GM18861 (cell line): ENCODE measurements around the gene COX8A.
"Not testable (repeated sequence)": the region's sequence is repeated elsewhere in the genome, so short reads cannot be mapped to it uniquely, and the experiment has no call there.

Experiments used
- ATAC-seq: cut with Tn5 transposase; IDR thresholded peaks from one replicate; pipeline ENCODE4 v1.9.1; 2021; ENCODE audit not compliant: unreplicated experiment

Gene COX8A, protein sequence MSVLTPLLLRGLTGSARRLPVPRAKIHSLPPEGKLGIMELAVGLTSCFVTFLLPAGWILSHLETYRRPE

DNA sequence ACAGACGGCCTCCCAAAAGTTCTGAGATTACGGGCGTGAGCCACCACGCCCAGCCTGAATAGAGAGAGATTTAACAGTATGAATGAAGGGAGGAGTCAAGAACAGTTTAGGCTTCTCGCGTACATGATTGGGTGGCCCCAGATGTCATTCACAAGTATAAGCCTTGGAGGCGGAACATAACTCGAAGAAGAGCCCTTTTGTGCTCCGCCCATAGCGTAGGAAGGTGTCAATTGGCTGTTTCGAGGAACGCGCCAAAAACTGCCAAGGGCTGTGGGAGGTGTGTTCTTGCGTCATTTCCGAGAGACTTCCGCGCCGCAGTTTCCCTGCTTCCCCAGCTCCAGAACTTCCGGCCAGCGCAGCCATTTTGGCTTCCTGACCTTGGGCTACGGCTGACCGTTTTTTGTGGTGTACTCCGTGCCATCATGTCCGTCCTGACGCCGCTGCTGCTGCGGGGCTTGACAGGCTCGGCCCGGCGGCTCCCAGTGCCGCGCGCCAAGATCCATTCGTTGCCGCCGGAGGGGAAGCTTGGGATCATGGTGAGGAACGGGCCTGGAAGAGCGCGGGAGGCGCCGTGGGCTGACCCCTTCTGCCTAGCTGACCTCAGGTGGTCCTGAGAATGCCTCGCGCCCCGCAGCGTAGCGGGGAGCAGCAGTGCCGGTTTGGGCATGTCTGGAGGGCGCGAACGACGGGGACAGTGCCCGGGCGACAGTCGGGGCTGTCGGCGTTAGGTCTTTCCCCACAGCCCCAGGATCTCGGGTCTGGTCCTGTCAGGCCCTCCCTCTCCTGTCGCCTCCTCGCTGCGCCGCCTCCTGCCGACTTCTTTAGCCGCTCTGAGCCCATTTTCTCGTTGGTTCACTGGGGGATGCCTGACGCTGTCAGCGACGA lies at the start of gene COX8A:
TSS of gene COX8A (plus strand) at position 362 of the 885 bp plus-strand sequence. CDS start at position 423, 61 bp downstream.
- peak; percentile 96 for ATAC-seq

DNA sequence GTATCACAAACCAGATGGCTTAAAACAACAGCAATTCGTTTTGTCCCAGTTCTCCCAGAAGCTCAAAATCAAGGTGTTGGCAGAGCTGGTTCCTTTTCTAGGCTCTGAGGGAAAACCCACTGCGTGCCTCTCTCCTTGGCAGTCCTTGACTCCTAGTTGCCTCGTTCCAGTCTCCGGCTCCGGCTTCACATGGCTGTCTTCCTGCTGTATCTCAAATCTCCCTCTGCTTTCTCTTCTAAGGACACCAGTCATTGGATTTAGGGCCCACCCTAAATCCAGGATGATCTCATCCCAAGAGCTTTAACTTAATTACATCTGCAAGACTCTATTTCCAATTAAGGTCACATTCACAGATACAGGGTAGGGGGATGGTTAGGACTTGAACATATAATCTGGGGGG lies 44.8 kb upstream of the COX8A start:
- ATAC-seq: no peak

DNA sequence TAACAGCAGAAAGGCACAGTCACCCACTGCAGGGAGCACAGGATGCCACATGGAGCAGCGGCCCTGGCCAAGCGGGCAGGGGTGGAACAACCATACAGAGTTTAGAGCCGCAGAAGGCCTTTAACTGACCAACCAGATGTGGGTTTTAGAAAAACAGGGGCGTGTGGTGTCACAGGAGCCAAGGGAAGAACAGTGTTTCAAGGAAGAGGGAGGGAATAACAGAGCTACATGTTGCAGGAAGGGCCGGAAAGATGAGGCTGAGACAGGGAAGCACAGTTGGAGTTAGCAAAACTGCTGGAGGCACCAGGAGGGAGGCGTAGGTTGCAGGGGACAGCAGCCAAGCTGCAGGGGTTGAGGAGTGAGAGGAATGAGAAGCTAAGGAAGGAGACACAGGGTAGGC lies 43.4 kb upstream of the COX8A start:
- ATAC-seq: no peak

DNA sequence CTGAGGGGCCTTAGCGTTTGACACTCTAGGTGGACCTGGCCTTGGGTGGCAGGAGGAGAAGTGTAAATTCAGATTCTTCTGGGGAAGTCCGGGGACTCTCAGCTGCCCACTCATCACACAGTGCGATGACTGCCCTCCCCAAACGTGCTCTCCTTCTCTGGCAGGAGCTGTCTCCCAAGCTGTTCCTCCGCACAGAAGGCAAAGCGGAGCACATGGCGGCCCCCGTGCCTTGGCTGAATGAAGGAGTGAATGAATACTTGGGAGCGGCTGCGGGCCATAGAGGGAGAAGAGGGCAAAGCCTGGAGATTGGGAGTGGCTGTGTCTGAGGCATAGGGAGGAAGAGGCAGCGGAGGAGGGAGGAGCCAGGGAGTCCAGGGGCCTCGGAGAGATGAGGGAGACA lies 42.5 kb upstream of the COX8A start:
- no peak for ATAC-seq

DNA sequence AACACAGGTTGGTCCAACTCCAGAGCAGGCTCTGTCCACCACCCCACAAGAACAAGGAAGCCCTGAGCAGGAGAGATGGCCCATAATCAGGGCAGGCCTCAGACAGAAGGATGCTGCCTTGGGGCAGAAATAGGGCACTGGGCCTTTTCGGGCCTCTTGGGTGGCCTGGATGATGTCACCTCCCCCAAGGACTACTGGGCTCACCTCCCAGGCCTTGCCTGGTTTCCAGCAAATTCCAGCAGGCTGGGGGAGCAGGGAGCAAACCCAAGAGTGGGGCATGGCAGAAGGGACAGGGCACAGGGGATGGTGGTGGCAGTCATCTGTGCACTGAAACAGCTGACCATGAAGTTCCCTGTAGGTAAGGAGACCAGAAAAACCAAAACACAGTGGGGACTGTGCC lies 41.0 kb upstream of the COX8A start:
- ATAC-seq: no peak

DNA sequence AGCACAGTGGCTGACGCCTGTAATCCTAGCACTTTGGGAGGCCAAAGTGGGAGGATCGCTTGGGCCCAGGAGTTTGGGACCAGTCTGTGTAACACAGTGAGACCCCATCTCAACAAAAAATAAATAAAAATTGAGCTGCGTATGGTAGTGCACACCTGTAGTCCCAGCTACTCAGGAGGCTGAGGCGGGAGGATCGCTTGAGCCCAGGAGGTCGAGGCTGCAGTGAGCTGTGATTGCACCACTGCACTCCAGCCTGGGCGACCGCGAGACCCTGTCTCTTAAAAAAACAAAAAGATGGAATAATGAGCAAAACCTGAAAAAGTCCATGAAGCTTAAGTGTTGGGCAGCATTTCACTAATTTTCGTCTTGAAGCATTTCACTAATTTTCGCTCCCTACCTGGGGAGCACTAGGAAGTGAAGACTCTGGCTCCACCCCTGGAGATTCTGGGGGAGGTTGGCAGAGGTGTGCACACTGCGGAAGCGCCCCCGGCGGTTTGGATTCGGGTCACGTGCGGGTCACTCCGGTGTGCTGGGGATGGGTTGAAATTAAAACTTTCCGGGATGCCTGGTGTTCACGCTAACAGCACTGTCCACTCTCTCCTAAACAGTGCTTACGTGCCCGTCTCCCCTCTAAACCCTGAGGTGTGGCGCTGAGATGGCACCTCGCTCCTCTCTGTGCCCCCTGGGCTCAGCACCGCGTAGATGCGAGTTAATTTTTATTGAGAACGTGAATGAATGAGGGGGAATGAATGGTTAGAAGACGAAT lies 36.5 kb upstream of the COX8A start:
- peak; percentile 2 for ATAC-seq

DNA sequence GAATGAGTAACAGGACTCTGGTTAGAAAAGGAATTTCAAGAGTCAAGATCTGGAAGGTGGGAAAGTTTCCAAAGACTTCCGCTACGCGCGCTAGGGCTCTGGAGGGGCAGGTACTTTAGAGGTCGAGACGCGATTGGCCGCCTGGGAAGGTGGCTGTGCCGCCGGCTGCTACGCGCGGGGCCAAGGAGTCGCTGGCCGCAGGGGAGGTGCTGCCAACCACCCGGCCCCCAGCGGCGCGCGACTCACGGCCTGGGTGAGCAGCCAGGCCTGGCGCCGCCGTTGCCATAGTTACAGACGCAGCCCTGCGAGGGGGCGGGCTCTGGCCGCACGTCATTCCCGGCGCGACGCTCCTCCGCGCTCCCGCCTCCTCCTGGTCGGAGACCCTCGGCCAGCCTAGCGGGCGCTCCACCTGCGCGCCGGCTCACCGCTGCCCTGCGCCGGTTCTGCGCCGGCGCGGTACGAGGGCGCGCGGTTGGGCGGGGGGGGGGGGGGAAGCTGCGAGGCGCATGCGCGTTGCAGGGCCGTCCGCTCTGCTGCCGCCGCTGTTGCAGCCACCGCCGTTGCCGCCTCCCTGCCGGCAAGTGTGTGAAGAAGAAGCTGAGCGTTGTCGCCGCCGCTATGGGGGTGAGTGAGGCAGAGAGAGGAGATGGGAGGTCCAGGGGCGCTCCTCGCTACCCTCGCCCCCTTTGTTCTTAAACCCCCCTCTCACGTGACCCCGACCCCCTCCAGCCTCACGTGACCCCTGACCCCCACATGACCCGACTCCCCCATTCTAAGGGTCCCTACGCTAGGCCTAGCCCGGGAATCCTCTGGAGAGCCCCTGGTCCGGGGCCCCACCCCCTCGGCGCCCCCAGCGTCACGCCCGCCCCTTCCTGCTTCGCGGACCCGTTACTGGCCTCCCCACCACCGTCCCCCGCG lies 35.7 kb upstream of the COX8A start, which contains the start of gene NAA40:
TSS of gene NAA40 (plus strand) at position 524 of the 918 bp plus-strand sequence. CDS start at position 619, 95 bp downstream.
- ATAC-seq: peak; percentile 90

DNA sequence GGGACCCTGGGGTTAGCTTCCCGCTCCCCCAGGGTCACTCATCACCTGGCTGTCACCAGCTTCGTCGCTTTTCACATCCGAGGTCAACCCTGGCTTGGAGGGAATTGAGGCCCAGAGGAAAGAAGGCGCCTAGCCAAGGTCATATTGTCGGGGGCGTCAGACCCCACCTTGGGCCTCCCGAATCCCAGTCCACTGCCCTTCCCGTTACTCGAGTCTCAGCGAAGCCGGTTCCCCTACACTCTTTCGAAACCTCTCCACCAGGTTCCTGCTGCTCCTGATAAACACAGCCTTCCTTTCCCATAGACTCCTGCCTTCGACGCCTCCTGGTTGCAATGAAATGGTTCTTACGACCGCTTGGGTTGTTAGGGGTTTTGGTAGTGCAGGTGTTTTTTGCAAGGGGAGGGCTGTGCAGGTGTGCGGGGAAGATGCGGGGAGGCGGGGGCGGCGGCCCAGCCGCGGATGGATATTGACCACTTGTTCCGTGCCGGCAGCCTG lies 35.0 kb upstream of the COX8A start:
- no peak for ATAC-seq

DNA sequence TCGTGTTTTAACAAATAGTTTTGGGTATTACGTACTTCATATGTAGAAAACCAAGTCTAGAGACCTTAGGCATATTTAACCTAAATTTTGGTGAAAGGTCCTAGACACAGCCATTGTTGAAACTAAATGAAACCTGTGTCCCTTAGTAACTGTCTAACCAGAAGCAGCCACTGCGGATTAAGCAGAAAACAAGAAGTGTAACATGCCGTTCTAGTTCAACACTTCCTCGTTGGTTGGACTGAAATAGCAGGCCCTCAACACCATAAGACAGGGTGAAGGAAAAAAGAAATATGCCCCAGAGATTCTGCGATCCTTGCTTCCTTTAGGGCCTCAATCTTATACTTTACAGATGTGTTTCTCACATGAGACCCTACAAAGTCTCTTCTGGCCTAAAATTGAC lies 33.6 kb upstream of the COX8A start:
- no peak for ATAC-seq

DNA sequence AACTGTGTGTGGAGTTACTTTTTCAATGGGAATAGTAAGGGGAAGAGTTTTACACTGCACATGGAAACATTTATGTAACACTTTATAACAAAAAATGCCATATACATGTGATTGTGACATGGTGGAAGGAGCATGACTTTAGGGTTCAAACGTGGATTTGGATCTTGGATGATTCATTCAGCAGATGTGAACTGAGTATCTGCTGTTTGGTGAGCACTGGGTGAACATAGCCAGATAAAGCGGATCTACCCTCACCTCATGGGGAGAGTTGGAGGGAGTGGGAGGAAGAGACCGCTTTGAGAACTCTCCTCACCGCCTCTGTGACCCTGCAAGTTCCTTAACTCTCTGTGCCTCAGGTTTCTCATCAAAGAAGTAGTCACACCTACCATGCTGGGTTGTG lies 32.5 kb upstream of the COX8A start:
- no peak for ATAC-seq

DNA sequence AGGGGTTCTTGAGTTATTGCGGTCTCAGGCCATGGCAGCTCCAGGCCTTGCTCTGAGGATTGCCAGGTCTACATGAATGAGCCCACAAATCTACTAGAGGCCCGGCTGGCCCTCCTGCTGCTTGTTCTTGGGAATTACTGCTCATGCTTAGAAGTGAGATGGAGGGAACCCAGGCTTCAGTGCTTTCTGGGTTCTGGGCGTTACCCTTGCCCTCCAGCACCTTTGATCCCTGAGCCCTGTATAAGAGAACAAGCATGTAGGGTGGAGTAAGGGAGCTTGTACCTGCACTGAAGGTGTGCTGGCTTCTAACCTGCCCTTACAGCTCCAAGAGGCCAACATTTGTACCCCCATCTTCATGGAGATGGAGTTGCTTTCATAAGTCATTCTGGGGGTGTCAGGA lies 31.6 kb upstream of the COX8A start:
- ATAC-seq: no peak

DNA sequence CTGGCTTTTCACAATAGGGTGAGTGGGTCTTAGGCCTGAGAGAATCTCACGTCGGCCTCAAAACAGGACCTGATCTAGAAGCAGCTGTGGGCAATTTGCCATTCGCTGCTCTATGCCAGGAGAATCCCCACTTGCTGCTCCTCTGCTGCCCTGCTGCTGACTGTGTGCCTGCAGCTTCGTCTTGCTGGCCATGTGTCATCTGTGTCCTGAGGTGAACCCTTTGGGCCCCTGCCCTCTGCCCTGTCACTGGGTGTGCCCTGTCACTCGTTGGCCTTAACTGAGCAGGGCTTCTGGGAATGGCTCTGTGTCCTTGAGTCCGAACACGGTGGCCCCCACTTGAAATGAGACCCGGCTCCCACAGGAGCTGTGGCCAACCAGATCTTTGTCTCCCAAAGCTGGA lies 29.4 kb upstream of the COX8A start:
- no peak for ATAC-seq

DNA sequence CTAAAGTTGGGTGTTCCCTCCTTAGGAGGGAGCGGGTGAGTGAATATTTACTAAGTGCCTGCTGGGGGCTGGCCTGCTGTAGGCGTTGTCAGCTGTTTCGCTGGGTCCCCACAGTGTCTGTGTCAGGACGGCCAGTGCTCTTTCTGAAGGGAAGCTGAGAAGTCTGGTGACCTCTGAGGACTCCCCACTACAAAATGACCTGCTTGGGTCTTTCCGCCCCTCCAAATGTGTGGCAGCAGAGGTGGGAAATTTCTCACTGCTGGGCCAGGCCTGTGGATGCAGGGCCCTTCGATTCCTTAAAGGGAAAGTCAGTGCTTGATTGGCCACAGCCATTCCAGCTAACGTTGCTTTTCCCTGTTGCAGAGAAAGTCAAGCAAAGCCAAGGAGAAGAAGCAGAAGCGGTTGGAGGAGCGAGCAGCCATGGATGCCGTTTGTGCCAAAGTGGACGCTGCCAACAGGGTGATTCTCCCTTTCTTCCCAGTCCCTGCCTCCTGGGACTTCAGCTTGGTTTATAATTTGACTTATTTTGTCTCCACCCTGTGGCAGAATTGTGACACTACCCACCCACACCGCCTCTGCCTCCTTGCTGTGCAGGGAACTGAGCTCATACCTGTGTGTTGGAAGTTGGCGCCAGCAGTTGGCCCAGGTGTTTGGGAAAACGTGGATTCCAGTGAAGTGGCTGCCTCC lies 28.8 kb upstream of the COX8A start:
- ATAC-seq: no peak

DNA sequence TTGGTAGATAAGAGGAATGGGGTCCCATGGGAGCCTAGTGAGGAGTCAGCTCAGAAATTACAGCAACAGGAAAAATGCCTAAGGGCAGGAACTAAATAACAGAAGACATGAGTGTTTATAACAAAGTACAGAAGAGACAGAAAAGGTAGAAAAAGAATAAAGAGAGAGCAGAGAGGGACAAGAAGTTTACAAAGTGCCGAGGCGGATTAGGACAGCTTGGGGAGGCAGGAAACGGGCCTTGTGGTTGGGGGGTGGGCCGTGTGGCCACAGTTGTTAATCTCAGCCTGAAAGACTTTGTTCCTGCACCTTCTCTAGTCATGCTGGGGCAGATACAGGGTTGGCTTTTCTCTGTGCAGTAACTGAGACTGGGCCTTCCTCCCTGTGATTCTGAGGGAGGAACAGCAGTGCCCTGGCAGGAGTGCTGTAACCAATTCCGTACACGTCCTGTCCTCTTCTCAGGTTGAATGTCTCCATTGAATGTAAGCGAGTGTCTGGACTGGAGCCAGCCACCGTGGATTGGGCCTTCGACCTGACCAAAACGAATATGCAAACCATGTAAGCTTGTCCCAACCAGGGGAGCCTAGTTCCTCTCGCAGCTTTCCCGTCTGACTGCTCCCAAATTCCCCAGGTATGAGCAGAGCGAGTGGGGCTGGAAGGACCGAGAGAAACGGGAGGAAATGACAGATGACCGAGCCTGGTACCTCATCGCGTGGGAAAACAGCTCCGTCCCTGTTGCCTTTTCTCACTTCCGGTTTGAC lies 22.5 kb upstream of the COX8A start:
- ATAC-seq: no peak

DNA sequence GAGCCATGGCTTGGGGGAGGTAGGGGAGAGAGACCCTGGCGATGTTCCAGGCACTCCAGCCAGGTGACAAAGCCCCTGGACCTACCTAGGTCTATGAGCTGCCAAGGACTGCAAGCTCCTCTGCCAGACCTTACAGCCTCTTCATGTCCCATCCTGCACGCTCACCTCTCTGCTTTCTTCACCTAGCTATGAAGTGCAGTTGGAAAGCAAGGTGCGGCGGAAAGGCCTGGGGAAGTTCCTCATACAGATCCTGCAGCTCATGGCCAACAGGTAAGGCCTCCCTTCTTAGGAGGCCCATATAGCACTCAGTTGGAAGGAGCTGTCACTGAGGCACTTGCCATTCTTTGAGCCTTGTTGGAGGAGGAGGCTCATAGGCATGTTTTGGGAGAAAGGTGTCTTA lies 21.9 kb upstream of the COX8A start:
- ATAC-seq: no peak

DNA sequence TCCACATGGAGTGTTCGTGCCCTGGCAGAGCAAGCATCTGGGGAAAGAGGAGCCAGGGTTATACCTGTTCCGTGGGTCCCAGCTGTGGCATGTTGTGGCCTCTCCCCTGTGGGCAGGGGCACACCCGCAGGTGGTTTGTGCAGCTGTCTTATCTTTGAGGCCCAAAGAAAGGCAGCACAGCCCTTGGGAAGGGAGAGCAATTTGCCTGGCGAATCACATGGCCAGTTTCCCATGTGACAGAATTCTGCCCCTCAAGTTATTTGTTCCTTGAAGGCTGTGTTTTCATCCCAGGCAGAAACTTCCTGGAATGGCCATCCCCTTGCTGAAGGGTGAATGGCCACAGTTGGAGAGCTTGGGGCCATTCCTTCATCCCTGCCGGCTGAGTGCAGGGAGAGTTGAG lies 16.4 kb upstream of the COX8A start:
- ATAC-seq: no peak

DNA sequence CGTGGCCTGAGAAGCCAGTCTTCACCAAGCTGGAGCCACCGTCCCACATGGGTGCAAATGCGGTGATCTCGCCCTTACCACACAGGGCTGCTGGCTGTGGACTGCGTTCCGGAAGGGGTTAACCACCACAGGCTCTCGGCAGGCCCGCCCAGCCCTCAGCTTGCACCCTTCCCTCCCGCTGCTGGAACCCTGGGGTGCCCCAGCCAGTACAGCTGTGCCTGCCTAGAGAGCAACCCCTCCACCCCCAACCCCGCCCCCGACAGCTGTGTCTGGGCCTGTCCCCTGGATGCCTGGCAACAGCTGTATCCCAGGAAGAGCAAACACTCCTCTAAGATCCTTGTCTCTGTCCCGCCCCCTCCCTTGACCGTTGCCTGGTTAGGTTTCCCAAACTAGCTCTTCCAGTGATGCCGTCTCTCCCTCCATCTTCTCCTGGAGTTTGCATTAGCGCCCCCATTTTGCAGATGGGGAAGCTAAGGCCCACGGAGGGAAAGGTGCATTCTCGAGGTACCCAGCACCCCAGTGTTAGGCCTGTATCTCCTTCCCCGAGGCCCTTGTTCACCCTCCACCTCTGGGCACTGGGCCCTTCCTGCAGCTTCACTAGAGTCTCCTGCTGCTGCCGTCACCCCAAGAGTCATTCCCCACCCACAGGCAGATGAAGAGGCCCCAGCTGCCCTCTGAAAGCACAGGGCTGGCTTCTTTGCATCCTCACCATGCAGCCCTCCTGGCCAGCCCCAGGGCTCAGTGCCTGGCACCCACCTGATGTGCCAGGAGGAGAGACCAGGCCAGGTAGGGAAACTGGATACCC lies 12.6 kb upstream of the COX8A start:
- no peak for ATAC-seq

DNA sequence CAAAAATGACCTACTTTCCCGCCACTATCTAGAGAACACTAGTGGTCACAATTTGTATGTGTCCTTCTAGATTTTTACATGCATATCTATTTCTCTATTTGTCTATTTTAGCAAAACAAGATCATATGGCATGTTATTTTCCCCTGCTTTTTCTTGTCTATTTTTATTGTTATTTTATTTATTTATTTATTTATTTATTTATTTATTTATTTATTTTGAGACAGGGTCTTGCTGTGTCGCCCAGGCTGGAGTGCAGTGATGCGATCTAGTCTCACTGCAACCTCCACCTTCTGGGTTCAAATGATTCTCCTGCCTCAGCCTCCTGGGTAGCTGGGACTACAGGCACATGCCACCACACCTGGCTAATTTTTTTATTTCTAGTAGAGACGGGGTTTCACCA lies 10.5 kb upstream of the COX8A start:
- ATAC-seq: not testable (repeated sequence)

DNA sequence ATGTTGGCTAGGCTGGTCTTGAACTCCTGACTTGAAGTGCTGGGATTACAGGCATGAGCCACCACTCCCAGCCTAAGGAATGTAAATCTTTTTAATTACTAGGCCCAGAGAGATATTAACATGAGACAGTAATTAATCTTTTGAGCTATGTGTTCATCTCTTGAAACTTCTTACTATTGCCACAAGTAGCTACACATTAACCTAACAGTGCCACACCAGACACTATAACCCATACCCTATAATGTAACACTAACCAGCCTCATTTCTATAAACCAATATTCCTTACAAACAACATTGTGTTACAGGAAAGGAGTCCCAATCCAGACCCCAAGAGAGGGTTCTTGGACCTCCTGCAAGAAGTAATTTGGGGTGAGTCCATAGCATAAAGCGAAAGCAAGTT lies 8.0 kb upstream of the COX8A start:
- no peak for ATAC-seq
